IgD-negative memory B cell (primary cell): ENCODE results near the gene FAM216B. TPM values are rescaled to one million over a fixed set of nuclear protein-coding genes. Genes with fewer than 3 reads are reported as not detected.
"Not testable (repeated sequence)": the region's sequence is repeated elsewhere in the genome, so short reads cannot be mapped to it uniquely, and the experiment has no call there.

Experiments used
- H3K27ac Mint-ChIP-seq, 3 donors: one replicate each; pipeline ENCODE4 v1.8.0; 2020 to 2022; ENCODE audit warnings: mild to moderate bottlenecking in 3 of 3, mixed read lengths in 3 of 3, moderate library complexity in 1 of 3
- H3K27me3 Mint-ChIP-seq: one replicate; pipeline ENCODE4 v1.8.0; 2021; ENCODE audit warnings: mixed read lengths
- H3K36me3 Mint-ChIP-seq: one replicate; pipeline ENCODE4 v1.8.0; 2020; ENCODE audit warnings: mild to moderate bottlenecking, mixed read lengths
- H3K4me1 Mint-ChIP-seq, 3 donors: one replicate each; pipeline ENCODE4 v1.8.0; 2020 to 2022; ENCODE audit warnings: mixed read lengths in 3 of 3, mild to moderate bottlenecking in 1 of 3
- H3K4me3 Mint-ChIP-seq, 4 donors: one replicate each; pipeline ENCODE4 v1.8.0; 2020 to 2022; ENCODE audit warnings: mild to moderate bottlenecking in 4 of 4, mixed read lengths in 4 of 4, moderate library complexity in 3 of 4
- H3K9me3 Mint-ChIP-seq, 3 donors: one replicate each; pipeline ENCODE4 v1.8.0; 2020 to 2021; ENCODE audit warnings: mixed read lengths in 3 of 3, mild to moderate bottlenecking in 1 of 3
- polyA plus RNA-seq: library from polyadenylated mRNA; unstranded; fragments of 300-500 nt; fragmentation: Illumina TruSeq; gene quantifications from one replicate; pipeline ENCODE4 v1.2.3, GENCODE V29; 2021

FAM216B gene
- polyA plus RNA-seq, 1 donor from 2014 or later: not detected

DNA sequence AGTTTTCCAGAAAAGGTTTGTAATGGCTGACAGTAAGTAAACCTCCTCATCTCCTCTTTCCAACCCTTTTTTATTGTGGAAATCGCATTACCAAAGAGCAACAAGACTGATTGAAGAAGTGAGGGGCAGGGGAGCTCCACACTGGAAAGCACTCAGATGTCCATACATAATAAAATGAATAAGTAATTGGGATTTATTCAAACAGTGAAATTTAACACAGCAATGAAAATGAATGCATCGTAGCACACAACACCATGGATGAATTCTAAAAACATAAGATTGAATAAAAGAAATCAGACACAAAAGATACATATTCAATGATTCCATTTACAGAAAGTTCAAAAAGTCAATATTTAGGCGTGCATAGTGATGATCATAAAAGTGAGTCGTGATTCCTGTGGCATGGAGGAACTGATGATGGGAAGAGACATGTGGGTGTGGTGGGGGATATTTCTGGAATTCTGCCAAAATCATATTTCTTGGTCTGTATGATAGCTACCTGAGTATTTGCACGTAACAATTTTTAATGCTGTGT is 18.8 kb downstream of the FAM216B start:
- Mint-ChIP-seq H3K4me3 (no peak overlapping the region), H3K36me3 (no peaks in the 10 kb centered on the region), H3K27me3 (peaks cover 4% of the 10 kb centered on the region), H3K27ac (no peak overlapping the region), H3K9me3 (no peaks in the 10 kb centered on the region), H3K4me1 (no peaks in the 10 kb centered on the region)

DNA sequence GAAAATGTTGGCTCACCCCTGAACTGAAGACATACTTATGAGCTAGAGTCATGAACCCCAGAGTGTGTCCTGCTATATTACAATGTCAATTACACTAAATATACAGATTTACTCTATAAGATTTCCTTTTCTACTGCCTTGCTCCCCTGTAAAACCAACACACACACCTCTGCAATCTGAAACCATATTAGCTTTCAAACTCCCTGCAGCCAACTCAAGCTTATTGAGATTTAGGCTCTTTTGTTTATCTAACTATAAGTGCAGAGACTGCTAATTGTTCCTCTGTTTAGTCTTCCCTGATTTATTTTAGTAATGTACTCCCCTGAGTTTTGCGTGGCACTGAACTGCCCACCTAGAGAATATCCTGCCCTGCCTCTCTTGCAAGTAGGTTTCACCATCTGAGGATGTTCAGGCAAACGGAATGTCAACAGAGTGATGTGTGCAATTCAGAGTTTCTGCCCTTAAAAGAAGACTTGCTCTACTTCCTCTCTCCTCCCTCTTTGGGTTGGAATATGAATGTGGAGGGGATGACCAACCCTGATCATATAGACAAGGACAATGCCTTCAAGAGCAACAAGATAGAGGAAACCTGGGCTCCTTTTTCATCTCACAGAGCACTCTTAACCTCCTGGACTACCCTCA is 22.3 kb downstream of the FAM216B start:
- H3K4me3 Mint-ChIP-seq: no peak overlapping the region
- no peak overlapping the region for H3K27ac Mint-ChIP-seq
- H3K36me3 Mint-ChIP-seq: no peaks in the 10 kb centered on the region
- no peaks in the 10 kb centered on the region for H3K9me3 Mint-ChIP-seq
- H3K27me3 Mint-ChIP-seq: peaks cover 1% of the 10 kb centered on the region
- no peaks in the 10 kb centered on the region for H3K4me1 Mint-ChIP-seq

DNA sequence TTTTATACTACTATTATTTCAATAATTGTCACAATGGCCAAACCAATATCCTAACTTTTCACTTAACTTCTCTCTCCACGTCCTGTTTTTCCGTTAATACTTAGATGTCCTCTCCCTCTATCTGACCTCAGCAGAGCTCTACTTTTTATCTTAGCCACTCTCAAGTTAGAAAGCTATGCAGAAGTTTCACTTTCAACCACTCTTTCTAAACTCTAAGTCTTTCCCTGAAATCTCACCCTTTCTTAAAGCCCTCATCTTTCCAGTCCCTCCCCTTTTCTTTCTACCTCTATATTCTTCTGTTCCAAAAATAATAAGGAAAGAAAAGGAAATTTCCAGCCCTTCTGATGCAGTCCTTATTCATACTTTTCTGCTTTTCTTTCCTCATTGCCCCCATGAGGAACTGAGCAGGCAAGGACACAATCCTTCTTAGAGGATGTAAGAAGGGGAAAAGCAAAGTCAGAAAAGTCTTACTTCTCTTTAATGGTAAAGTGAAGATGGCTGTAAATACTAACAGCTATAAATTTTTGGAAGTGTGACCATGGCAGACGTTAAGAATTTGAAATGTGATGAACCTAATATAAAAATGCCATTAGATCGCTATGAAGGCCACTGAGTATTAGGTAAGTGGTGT is 23.0 kb downstream of the FAM216B start:
- no peaks in the 10 kb centered on the region for H3K27me3 Mint-ChIP-seq

DNA sequence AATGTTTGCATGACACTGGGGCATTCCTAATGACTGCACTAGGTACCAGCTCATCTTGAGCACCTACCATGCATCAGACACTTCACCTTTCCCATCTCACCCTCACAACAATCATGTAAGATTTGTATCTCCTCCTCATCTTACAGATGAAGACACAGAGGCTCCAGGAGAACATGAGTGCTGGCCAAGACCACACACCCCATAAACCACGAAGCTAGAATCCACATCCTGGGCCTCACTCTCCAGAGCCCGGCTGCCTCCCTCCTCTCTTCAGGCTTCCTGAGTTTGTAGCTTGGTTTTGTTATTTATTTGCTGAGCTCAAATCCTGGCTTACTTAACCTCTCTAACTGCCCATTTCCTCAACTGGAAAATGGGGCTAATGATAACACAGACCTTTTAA is 25.9 kb downstream of the FAM216B start:
- Mint-ChIP-seq H3K36me3 (no peaks in the 10 kb centered on the region), H3K27me3 (peaks cover 4% of the 10 kb centered on the region), H3K27ac (no peak overlapping the region), H3K4me3 (no peak overlapping the region), H3K4me1 (no peaks in the 10 kb centered on the region), H3K9me3 (no peaks in the 10 kb centered on the region)

More for the DNA sequence above, 23.0 kb downstream of the FAM216B start:
- H3K27ac Mint-ChIP-seq: no peak overlapping the region
- no peak overlapping the region for H3K4me3 Mint-ChIP-seq
- no peaks in the 10 kb centered on the region for H3K9me3 Mint-ChIP-seq
- H3K4me1 Mint-ChIP-seq: no peaks in the 10 kb centered on the region
- no peaks in the 10 kb centered on the region for H3K36me3 Mint-ChIP-seq

DNA sequence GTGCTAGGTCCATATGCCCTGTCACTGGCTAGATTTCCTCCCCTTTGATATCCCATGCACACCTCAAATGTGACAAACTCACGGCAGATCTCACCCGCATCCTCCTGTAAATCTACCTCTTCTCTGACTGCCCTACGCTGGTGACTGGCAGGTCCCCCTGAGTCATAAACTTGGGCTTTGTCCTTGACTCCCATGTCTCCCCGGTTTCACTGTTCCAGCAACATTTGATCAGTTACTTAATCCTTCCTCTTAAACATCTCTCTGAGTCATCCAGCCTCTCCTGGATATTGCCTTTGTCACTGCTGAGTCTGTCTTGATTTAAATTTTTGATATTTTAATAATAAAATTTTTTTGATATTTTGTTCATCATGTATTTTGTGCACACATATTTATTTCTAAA is 26.5 kb downstream of the FAM216B start:
- Mint-ChIP-seq H3K27me3 (peaks cover 4% of the 10 kb centered on the region), H3K27ac (no peak overlapping the region), H3K4me3 (no peak overlapping the region), H3K9me3 (no peaks in the 10 kb centered on the region), H3K4me1 (no peaks in the 10 kb centered on the region), H3K36me3 (no peaks in the 10 kb centered on the region)

DNA sequence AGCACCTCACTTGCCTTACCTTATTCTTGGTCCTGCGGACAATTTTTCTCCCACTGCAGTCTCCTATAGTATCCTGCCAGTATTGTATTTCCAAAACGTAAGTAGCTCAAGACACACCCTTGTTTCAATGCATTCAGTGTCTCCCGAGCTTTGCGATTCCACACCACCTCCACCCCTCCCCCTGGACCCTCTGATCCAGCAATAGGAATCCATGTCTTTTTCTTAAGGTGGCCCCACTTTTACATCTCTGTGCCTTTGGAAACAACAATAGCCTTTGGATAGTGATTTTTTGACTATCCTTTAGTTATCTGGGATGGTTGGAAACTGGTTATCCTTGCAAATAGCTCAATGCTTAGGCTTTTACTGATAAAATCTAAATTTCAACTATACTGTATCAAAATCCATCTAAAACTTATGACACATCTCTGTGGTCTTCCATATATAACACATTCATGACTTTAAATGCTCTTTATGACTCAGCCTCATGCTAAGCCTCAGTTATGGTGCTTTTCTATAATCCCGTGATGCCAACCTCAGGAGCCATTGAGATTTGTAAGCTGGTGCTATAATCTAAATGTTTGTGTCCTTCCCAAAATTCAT is 27.1 kb downstream of the FAM216B start:
- Mint-ChIP-seq H3K9me3 (no peaks in the 10 kb centered on the region), H3K4me3 (no peak overlapping the region), H3K27ac (no peak overlapping the region), H3K36me3 (no peaks in the 10 kb centered on the region), H3K27me3 (peaks cover 4% of the 10 kb centered on the region), H3K4me1 (no peaks in the 10 kb centered on the region)

DNA sequence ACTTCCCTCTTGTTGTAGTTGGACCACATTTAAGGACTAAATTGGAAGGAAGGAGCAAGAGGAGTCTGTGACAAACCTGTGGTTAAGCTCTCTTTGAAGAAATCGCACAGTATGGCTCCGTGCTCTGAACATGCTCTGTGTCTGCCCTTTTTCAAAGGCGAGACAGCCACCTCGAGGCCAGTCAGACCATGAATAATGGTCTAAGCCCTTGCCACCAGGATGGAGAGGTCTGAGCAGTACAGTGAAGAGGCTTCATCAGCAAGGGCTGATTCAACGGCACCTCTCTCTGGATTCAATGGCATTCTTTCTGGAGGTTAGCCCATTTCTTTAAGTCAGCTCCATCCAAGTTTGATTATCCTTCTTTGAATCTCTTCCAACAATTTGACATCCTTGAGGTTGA is 30.9 kb downstream of the FAM216B start:
- Mint-ChIP-seq H3K9me3 (no peaks in the 10 kb centered on the region), H3K27ac (no peak overlapping the region), H3K4me1 (no peaks in the 10 kb centered on the region), H3K36me3 (no peaks in the 10 kb centered on the region), H3K4me3 (no peak overlapping the region), H3K27me3 (peaks cover 9% of the 10 kb centered on the region)

DNA sequence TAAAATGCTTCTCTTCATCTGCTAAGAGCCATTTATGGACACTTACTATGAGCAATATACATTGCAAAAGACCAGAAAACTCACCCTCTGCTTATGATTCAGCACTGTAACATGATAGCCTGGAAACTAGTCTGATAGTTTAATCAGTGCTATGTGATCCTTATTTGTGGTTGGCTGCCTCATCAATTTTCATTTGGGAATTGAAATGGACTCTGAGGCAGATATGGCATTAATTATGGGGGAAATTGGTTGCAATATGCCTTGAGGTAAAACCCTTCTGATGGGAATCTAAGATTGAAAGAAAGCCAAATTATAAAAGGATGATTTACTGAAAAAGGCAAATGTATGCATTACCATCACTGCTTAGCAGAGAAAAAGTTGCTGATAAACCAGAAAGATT is 33.5 kb downstream of the FAM216B start:
- no peak overlapping the region for H3K4me3 Mint-ChIP-seq
- H3K36me3 Mint-ChIP-seq: peaks cover 2% of the 10 kb centered on the region
- H3K4me1 Mint-ChIP-seq: no peaks in the 10 kb centered on the region
- H3K27ac Mint-ChIP-seq: no peak overlapping the region
- peaks cover 8% of the 10 kb centered on the region for H3K27me3 Mint-ChIP-seq
- peaks cover 0 to 4% (median 2%) of the 10 kb centered on the region in 3 donors for H3K9me3 Mint-ChIP-seq

DNA sequence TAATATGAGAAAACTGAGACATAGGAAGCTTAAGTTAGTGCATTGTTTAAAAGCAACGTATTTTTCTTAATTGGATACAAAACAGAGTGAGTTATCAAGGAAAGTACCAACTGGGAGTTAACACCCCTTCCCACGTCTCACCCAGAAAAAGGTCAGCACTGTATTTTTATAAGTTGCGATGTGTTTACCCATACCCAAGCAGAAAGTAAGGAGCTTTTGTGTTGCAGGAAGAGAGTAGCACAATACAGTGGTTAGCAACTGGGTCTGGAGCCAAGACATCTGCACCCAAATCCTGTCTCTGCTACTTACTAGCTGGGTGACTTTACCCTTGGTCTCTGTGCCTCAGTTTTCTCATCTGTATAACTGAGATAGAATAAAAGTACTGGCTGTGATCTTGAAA is 34.3 kb downstream of the FAM216B start:
- Mint-ChIP-seq H3K27me3 (peaks cover 8% of the 10 kb centered on the region), H3K27ac (no peak overlapping the region), H3K36me3 (peaks cover 2% of the 10 kb centered on the region), H3K9me3 (peaks cover 0 to 4% (median 2%) of the 10 kb centered on the region in 3 donors), H3K4me1 (no peaks in the 10 kb centered on the region), H3K4me3 (no peak overlapping the region)

- Mint-ChIP-seq H3K9me3 (peaks cover 0 to 4% (median 2%) of the 10 kb centered on the region in 3 donors), H3K36me3 (peaks cover 2% of the 10 kb centered on the region), H3K27me3 (peaks cover 5% of the 10 kb centered on the region), H3K4me1 (no peaks in the 10 kb centered on the region), H3K4me3 (no peak overlapping the region), H3K27ac (no peak overlapping the region)
Observed at GRCh38 chr13:42816538-42816937, 35.2 kb downstream of the FAM216B start.

DNA sequence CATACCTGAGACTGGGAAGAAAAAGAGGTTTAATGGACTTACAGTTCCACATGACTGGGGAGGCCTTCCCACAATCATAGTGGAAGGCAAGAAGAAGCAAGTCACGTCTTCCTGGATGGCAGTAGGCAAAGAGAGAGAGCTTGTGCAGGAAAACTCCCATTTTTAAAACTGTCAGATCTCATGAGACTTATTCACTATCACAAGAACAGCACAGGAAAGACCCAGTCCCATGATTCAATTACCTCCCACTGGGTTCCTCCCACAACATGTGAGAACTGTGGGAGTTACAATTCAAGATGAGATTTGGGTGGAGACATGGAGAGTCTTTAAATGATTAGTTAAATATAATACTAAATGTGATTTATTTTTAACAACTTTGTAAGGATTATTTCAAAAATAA is 38.3 kb downstream of the FAM216B start:
- not testable (repeated sequence) for H3K36me3 Mint-ChIP-seq, H3K9me3 Mint-ChIP-seq, H3K4me1 Mint-ChIP-seq, H3K27me3 Mint-ChIP-seq, H3K4me3 Mint-ChIP-seq, H3K27ac Mint-ChIP-seq

- Mint-ChIP-seq H3K9me3 (peaks cover 0 to 4% (median 2%) of the 10 kb centered on the region in 3 donors), H3K4me3 (no peak overlapping the region), H3K27ac (peak overlapping the region in 1 of 3 donors; percentile 9), H3K36me3 (peaks cover 2% of the 10 kb centered on the region), H3K4me1 (no peaks in the 10 kb centered on the region), H3K27me3 (peaks cover 2% of the 10 kb centered on the region)
Observed at GRCh38 chr13:42820451-42820850, 39.1 kb downstream of the FAM216B start.

DNA sequence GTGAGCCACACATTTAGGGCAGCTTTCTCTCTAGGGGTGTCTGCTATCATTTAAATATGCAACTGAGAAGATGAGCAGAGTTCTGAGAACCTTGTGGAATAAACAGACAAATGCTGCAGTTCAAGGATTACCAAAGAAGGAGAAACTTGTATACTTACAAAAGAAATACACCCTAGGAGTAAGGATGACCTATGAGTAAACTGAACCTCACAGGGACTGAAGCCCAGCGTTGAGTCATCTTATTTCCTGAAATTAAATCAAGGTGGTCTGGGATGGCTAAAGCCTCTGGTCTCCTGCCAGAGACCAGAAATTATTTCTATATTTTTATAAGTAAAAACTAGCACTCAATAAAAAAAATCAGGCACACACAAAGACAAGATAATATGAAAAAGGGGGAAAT is 40.1 kb downstream of the FAM216B start:
- peaks cover 2% of the 10 kb centered on the region for H3K36me3 Mint-ChIP-seq
- H3K4me3 Mint-ChIP-seq: no peak overlapping the region
- H3K9me3 Mint-ChIP-seq: peaks cover 0 to 4% (median 2%) of the 10 kb centered on the region in 3 donors
- no peaks in the 10 kb centered on the region for H3K4me1 Mint-ChIP-seq
- H3K27me3 Mint-ChIP-seq: peaks cover 2% of the 10 kb centered on the region
- no peak overlapping the region for H3K27ac Mint-ChIP-seq

DNA sequence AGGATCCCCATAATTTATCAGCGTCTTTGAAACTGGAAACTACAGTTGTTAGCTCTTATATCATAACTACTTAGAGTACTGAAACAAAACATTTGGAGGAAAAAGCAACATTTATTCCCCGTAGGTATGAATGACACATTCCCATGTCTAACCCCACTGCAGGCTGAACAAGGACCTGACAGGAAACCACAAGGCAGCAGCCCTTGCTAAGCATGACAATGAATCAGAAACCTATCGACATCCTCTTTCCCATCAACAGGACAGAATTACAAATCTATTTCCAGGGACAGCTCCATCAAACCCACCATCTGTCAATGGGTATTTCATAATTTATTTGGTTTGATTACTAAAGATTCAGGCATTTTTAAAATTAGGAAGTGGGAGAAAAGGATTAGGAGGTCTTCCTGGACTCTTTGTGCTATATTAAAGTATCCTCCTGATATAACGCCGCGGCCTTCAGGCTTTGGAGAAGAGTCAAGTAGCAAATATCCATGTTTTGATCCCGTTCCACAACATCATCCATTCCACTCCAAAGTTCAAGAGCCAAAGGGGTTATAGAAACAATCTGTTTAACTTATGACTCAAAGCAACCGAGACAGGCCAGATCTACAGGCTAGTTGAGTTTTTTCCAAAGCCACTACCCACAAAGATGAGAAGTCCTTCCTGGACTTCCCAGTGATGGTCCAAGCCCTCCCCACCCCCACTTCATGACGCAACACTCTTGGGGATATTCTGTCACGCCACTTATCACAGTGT is 51.1 kb downstream of the FAM216B start:
- H3K27ac Mint-ChIP-seq: no peak overlapping the region
- H3K9me3 Mint-ChIP-seq: peaks cover 0 to 4% (median 0%) of the 10 kb centered on the region in 3 donors
- no peak overlapping the region for H3K4me3 Mint-ChIP-seq
- peaks cover 9% of the 10 kb centered on the region for H3K27me3 Mint-ChIP-seq
- no peaks in the 10 kb centered on the region for H3K4me1 Mint-ChIP-seq
- no peaks in the 10 kb centered on the region for H3K36me3 Mint-ChIP-seq

DNA sequence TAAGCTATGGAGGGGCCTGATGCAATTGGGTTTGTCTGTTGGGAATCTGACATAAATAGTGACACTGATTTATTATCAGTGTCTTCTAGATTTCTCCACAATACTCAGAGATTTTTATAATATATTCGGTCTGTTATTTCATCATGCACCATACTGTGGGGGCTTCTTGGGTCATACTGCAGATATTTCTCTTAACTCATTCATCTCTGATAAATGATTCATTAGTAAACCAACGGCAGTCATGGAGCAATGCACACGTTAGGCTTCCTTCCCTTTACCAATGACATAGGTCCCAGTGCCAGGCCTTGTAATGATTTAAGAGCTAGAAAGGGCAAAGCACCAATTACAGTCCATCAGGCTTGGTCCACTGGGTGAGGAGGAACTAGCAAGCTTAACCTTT is 53.6 kb downstream of the FAM216B start:
- no peaks in the 10 kb centered on the region for H3K9me3 Mint-ChIP-seq
- H3K4me3 Mint-ChIP-seq: no peak overlapping the region
- H3K36me3 Mint-ChIP-seq: no peaks in the 10 kb centered on the region
- H3K27me3 Mint-ChIP-seq: peaks cover 13% of the 10 kb centered on the region
- H3K4me1 Mint-ChIP-seq: no peaks in the 10 kb centered on the region
- no peak overlapping the region for H3K27ac Mint-ChIP-seq
